ENCODE measurements around the gene FBXW9.

The FBXW9 gene

DNA sequence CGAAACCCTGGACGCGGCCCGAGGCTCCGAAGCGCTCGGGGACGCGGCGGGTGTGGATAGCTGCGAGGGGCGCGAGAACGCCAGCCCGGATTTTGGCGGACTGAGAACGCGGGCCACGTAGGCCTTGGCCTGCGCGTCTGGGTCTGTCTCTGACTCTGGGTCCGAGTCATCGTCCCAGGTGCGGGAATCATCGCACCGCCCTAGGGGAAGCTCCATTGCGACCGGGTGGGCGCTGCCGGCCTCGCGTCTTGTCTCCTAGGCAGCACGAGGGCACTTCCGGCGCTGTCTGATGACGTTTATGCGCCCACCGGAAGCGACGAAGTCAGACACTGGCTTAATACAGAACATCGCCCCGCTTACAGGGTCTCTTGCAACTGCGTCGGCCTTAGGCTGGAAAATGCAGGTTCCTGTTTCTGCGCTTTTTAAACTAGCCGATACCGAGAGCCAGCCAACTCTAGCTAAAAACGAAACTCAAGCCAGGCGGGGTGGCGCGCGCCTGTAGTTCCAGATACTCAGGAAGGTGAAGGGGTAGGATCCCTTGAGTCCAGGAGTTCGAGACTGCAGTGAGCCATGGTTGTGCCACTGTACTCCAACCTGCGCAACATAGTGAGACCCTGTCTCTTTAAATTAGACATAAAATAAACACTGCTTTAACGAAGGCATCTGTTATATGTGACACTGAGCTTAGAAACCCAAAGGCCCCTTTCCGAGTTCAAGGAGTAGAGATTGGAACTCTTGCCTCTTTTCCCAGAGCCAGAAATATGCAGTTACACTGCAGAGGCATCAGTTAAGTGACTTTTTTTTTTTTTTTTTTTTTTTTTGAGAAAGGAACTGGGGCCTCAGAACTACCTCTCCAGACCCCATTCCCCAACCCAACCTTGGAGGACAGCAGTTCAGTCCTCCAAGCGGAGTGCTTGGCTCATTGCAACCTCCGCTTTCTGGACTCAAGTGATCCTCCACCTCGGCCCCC lies at the start of gene FBXW9:
FBXW9 (minus strand) TSS at position 266 of the 970 bp plus-strand sequence; CDS start at position 216, 50 bp downstream.
- H3K9me3 ChIP-seq (ENCODE audit: control insufficient read depth, insufficient read depth, low read length) = no peaks in the 10 kb centered on the region
- H3K36me3 ChIP-seq (ENCODE audit: control insufficient read depth, insufficient read depth, low read length) = peaks cover 17% of the 10 kb centered on the region
- no peak within 1 kb of the TSS for H3K27ac ChIP-seq (ENCODE audit: low read length)
- no peaks in the 10 kb centered on the region for H3K27me3 ChIP-seq (ENCODE audit: control insufficient read depth, insufficient read depth, low read length)
- H3K4me1 ChIP-seq (ENCODE audit: control insufficient read depth, insufficient read depth, low read length) = no peaks in the 10 kb centered on the region
- peak within 1 kb of the TSS; percentile 66 for H3K4me3 ChIP-seq (ENCODE audit: low read length)
- peak; percentile 93 for DNase-seq (ENCODE audit: low read depth, low spot score)
- no CpG with 5 or more reads among the region's 59 CpGs for WGBS (ENCODE audit: insufficient coverage, insufficient read length)

DNA sequence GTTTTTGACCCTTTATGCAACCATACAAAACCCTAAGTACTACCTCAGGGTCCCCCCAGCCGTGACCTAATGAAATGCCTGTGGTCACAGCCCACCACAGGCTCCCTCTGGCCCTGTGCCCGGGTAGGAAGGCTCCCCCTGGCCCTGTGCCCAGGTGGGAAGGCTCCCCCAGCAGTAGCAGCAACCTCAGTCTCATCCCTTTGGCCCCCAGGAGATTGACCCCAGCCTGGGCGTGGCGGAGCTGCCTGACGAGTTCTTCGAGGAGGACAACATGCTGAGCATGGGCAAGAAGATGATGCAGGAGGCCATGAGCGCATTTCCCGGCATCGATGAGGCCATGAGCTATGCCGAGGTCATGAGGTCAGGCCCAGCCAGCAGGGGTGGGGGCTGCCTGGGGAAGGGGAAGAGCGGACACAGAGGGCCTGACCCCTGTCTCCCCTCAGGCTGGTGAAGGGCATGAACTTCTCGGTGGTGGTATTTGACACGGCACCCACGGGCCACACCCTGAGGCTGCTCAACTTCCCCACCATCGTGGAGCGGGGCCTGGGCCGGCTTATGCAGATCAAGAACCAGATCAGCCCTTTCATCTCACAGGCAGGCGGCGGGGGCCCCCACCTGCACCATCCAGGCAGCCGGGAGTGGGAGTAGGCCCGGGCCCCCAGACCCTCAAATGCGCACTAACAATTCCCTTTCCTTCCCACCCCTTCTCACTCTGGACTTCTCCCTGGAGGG lies 48.9 kb upstream of the FBXW9 start:
- Histone ChIP-seq H3K27me3 (ENCODE audit: control insufficient read depth, insufficient read depth, low read length) (no peaks in the 10 kb centered on the region), H3K27ac (ENCODE audit: low read length) (no peak overlapping the region), H3K4me1 (ENCODE audit: control insufficient read depth, insufficient read depth, low read length) (no peaks in the 10 kb centered on the region), H3K9me3 (ENCODE audit: control insufficient read depth, insufficient read depth, low read length) (no peaks in the 10 kb centered on the region), H3K36me3 (ENCODE audit: control insufficient read depth, insufficient read depth, low read length) (peaks cover 14% of the 10 kb centered on the region; the same call in 1 of the 2 replicates), H3K4me3 (ENCODE audit: low read length) (no peak overlapping the region)
- no CpG with 5 or more reads among the region's 22 CpGs for WGBS (ENCODE audit: insufficient coverage, insufficient read length)
- DNase-seq (ENCODE audit: low read depth, low spot score) = no peak

DNA sequence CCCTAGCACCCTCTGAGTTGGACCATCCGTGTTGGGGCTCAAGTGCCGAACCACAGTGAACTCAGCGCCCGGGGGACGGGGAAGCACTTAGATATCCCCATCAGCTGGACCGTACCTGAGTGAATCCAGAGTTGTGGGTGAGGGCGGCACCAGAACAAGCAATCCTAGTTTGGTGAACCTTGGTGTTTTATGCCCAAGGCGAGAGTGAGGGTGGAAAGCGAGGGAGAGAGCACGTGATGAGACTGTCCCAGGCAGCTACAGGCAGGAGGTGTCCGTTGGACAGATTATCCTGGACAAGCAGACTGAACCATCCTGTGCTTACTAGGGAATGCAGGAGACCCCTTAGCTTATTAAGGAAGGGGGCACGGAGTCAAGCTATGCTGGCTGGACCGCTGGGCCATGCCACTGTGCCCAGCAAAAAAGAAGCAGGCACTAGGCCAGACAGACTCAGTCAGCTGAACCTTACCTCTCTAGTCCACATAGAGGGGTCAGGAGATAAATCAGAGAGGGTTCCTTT lies 41.5 kb upstream of the FBXW9 start:
- Histone ChIP-seq H3K27ac (ENCODE audit: low read length) (no peak overlapping the region), H3K36me3 (ENCODE audit: control insufficient read depth, insufficient read depth, low read length) (no peaks in the 10 kb centered on the region), H3K9me3 (ENCODE audit: control insufficient read depth, insufficient read depth, low read length) (no peaks in the 10 kb centered on the region), H3K4me3 (ENCODE audit: low read length) (peak overlapping the region; percentile 75), H3K4me1 (ENCODE audit: control insufficient read depth, insufficient read depth, low read length) (no peaks in the 10 kb centered on the region; the same call in 1 of the 2 replicates), H3K27me3 (ENCODE audit: control insufficient read depth, insufficient read depth, low read length) (no peaks in the 10 kb centered on the region)
- no CpG with 5 or more reads among the region's 13 CpGs for WGBS (ENCODE audit: insufficient coverage, insufficient read length)
- no peak for DNase-seq (ENCODE audit: low read depth, low spot score)

DNA sequence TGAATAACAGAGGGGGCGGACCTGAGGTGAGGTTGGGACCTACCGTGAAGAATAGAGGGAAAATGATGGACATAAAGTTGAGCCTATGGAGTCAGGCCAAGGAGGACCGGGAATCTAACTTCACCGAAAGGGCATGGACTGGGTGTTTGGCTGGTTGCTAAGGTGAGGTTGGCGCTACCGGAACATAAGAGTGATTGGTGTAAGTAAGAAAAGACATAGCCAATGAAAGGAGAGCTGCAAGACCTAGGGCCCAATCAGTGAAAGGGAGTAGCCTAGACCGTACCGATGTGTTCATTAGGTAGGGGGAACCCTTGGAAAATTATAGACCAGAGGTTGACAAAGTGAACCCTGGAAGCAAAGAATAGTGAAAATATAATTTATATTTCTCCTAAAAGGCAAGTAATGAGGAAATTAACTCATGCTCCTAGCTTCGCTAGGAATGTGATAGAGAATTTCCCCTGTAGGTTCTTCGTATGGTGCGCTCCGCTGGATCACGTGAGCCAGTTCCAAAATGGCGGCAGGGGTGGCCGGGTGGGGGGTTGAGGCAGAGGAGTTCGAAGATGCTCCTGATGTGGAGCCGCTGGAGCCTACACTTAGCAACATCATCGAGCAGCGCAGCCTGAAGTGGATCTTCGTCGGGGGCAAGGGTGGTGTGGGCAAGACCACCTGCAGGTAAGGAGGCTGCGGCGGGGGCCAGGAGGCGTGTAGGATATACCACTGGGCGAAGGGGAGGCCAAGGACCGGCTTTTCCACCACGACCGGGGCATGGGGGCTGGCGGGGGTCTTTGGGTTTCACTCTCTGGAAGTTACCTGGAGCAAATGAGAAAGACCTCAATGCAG lies 40.8 kb upstream of the FBXW9 start, which contains the start of gene GET3:
GET3 (plus strand) TSS at position 503 of the 840 bp plus-strand sequence; CDS start at position 512, 9 bp downstream.
- H3K4me1 ChIP-seq (ENCODE audit: control insufficient read depth, insufficient read depth, low read length) = no peaks in the 10 kb centered on the region; the same call in 1 of the 2 replicates
- DNase-seq (ENCODE audit: low read depth, low spot score) = peak; percentile 100
- no peak within 1 kb of the TSS for H3K27ac ChIP-seq (ENCODE audit: low read length)
- H3K27me3 ChIP-seq (ENCODE audit: control insufficient read depth, insufficient read depth, low read length) = no peaks in the 10 kb centered on the region
- H3K4me3 ChIP-seq (ENCODE audit: low read length) = peak within 1 kb of the TSS; percentile 75
- WGBS (ENCODE audit: insufficient coverage, insufficient read length) = no CpG with 5 or more reads among the region's 29 CpGs
- no peaks in the 10 kb centered on the region for H3K36me3 ChIP-seq (ENCODE audit: control insufficient read depth, insufficient read depth, low read length)
- no peaks in the 10 kb centered on the region for H3K9me3 ChIP-seq (ENCODE audit: control insufficient read depth, insufficient read depth, low read length)

DNA sequence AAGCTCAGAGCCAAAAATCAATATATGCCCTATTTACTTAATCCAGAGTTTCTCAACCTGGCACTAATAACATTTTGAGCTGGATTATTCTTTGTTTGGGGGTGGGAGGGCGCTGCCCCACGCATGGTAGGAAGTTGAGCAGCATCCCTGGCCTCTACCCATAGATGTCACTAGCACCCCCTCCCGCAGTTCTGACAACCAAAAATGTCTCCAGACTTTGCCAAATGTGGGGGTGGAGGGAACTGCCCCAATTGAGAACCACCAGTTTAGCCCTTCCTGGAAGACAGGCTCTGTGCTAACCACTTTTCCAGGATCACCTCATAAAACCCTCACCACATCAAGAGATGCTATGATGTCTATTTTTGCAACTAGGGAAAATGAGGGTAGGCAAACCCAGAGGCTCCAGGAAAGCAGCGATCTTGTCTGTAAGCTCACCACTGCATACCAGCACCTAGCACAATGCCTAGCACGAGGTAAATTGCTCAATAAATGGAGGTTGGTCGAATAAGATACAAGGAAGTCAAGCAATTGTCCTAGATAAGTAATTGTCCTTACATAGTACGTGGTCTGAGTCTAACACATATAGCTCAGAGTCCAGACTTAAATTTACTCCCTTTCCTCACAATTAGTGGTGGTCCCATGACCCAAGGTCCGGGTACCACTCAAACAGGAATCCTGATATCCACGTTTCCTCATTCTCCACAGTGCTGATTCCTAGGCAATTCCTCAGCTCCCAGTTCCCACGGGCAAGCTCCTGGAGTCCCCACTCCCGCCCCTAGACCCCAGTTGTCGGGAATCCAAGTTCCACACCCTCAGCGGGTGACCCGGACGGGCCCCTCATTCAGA lies 37.2 kb upstream of the FBXW9 start:
- Histone ChIP-seq H3K9me3 (ENCODE audit: control insufficient read depth, insufficient read depth, low read length) (no peaks in the 10 kb centered on the region), H3K4me1 (ENCODE audit: control insufficient read depth, insufficient read depth, low read length) (no peaks in the 10 kb centered on the region; the same call in 1 of the 2 replicates), H3K27ac (ENCODE audit: low read length) (no peak overlapping the region), H3K27me3 (ENCODE audit: control insufficient read depth, insufficient read depth, low read length) (no peaks in the 10 kb centered on the region), H3K36me3 (ENCODE audit: control insufficient read depth, insufficient read depth, low read length) (peaks cover 19% of the 10 kb centered on the region), H3K4me3 (ENCODE audit: low read length) (peak overlapping the region; percentile 98)
- DNase-seq (ENCODE audit: low read depth, low spot score) = no peak
- no CpG with 5 or more reads among the region's 15 CpGs for WGBS (ENCODE audit: insufficient coverage, insufficient read length)

DNA sequence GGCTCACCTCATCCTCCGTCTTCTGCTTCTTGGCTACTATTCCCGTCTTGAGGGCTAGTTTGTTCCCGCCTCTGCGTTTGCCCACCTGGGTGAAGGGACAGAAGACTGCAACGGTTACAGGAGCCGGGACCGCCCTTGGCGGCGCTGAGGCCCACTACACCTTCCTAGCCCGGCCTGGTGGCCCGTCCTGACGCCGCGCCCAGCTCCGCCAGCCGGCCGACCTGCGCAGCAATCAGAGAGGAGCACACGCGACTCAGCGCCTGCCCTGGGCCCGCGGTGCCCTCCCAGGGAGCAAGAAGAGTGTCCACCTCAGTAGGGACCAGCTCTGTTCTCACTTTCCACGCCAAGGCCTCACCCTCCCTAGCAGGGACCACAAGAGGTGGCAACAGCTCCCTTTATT lies 34.9 kb upstream of the FBXW9 start:
- no peaks in the 10 kb centered on the region for H3K27me3 ChIP-seq (ENCODE audit: control insufficient read depth, insufficient read depth, low read length)
- no peak overlapping the region for H3K4me3 ChIP-seq (ENCODE audit: low read length)
- no peak for DNase-seq (ENCODE audit: low read depth, low spot score)
- WGBS (ENCODE audit: insufficient coverage, insufficient read length) = no CpG with 5 or more reads among the region's 24 CpGs
- H3K27ac ChIP-seq (ENCODE audit: low read length) = no peak overlapping the region
- H3K36me3 ChIP-seq (ENCODE audit: control insufficient read depth, insufficient read depth, low read length) = peaks cover 19% of the 10 kb centered on the region
- H3K4me1 ChIP-seq (ENCODE audit: control insufficient read depth, insufficient read depth, low read length) = no peaks in the 10 kb centered on the region
- no peaks in the 10 kb centered on the region for H3K9me3 ChIP-seq (ENCODE audit: control insufficient read depth, insufficient read depth, low read length)

DNA sequence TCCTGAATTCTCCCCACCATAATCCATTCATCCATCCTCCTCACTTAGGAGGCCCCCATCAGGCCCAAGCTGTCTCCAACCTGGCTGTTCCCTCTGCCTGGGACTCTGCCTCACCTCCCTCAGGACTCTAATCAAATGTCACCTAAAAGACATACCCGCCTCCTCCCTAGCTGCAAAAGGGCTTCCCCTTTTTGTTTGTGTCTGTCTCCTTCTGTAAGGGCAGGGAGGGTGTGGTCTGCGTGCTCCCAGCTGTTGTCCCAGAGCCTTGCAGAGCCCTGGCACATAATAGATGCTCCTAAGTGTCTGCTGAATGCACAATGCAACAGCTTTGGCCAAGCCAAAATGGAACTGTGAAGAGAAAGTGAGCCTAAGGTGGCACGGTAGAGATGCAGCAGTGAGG lies 33.6 kb upstream of the FBXW9 start:
- DNase-seq (ENCODE audit: low read depth, low spot score) = no peak
- H3K4me1 ChIP-seq (ENCODE audit: control insufficient read depth, insufficient read depth, low read length) = no peaks in the 10 kb centered on the region
- H3K4me3 ChIP-seq (ENCODE audit: low read length) = no peak overlapping the region
- WGBS (ENCODE audit: insufficient coverage, insufficient read length) = no CpG with 5 or more reads among the region's 3 CpGs
- H3K36me3 ChIP-seq (ENCODE audit: control insufficient read depth, insufficient read depth, low read length) = peaks cover 19% of the 10 kb centered on the region
- no peaks in the 10 kb centered on the region for H3K27me3 ChIP-seq (ENCODE audit: control insufficient read depth, insufficient read depth, low read length)
- no peaks in the 10 kb centered on the region for H3K9me3 ChIP-seq (ENCODE audit: control insufficient read depth, insufficient read depth, low read length)
- no peak overlapping the region for H3K27ac ChIP-seq (ENCODE audit: low read length)

DNA sequence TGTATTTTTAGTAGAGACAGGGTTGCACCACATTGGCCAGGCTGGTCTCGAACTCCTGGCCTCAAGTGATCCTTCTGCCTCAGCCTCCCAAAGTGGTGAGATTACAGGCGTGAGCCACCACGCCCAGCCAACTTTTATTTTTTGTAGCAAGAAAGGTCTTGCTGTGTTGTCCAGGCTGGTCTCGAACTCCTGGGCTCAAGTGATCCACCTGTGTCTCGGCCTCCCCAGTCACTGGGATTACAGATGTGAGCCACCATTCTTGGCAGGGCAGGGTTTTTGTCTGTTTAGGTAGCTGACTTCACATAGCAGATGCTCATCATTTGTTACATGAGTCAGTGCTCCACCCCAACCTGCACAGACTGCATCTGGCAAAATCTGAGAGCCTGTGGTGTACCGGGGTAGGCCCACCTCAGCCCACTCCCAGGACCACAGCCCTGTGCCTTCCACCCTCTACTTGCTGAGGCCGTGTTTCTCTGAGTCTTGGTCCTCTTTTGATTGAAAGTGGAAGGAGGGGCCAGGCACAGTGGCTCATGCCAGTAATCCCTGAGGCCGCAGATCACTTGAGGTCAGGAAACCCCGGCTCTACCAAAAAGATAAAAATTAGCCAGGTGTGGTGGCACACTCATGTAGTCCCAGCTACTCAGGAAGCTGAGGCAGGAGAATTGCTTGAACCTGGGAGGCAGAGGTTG lies 31.5 kb upstream of the FBXW9 start:
- no peaks in the 10 kb centered on the region for H3K4me1 ChIP-seq (ENCODE audit: control insufficient read depth, insufficient read depth, low read length)
- H3K36me3 ChIP-seq (ENCODE audit: control insufficient read depth, insufficient read depth, low read length) = peaks cover 19% of the 10 kb centered on the region
- H3K27ac ChIP-seq (ENCODE audit: low read length) = no peak overlapping the region
- DNase-seq (ENCODE audit: low read depth, low spot score) = no peak
- H3K27me3 ChIP-seq (ENCODE audit: control insufficient read depth, insufficient read depth, low read length) = no peaks in the 10 kb centered on the region
- no CpG with 5 or more reads among the region's 9 CpGs for WGBS (ENCODE audit: insufficient coverage, insufficient read length)
- H3K4me3 ChIP-seq (ENCODE audit: low read length) = no peak overlapping the region
- no peaks in the 10 kb centered on the region for H3K9me3 ChIP-seq (ENCODE audit: control insufficient read depth, insufficient read depth, low read length)

DNA sequence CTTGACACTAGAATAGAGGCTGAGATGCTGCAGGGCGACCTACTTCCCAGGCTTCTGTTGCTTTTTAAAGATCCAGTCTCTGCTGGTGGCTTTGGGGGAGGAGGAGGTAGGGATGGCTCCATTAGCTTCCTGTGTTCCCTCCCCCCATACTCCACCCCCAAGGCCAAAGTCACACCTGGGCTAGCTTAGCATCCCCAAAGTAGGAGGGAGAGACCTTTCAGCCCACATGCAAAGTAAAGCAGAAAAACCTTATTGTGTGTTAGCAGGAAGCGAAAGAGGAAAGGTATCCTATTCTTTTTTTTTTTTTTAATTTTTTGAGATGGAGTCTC lies 30.5 kb upstream of the FBXW9 start:
- DNase-seq (ENCODE audit: low read depth, low spot score) = no peak
- H3K4me1 ChIP-seq (ENCODE audit: control insufficient read depth, insufficient read depth, low read length) = no peaks in the 10 kb centered on the region
- no peaks in the 10 kb centered on the region for H3K9me3 ChIP-seq (ENCODE audit: control insufficient read depth, insufficient read depth, low read length)
- H3K4me3 ChIP-seq (ENCODE audit: low read length) = no peak overlapping the region
- no peaks in the 10 kb centered on the region for H3K27me3 ChIP-seq (ENCODE audit: control insufficient read depth, insufficient read depth, low read length)
- WGBS (ENCODE audit: insufficient coverage, insufficient read length) = no CpG with 5 or more reads among the region's 2 CpGs
- H3K27ac ChIP-seq (ENCODE audit: low read length) = no peak overlapping the region
- H3K36me3 ChIP-seq (ENCODE audit: control insufficient read depth, insufficient read depth, low read length) = peaks cover 19% of the 10 kb centered on the region

Data from iPS DF 6.9 (cell line).